ENCODE data around the gene RMND1.
A peak's percentile ranks its signal among the peaks of the same experiment; 100 is the strongest.
"Not testable (repeated sequence)": the region's sequence is repeated elsewhere in the genome, so short reads cannot be mapped to it uniquely, and the experiment has no call there.

The RMND1 gene

DNA sequence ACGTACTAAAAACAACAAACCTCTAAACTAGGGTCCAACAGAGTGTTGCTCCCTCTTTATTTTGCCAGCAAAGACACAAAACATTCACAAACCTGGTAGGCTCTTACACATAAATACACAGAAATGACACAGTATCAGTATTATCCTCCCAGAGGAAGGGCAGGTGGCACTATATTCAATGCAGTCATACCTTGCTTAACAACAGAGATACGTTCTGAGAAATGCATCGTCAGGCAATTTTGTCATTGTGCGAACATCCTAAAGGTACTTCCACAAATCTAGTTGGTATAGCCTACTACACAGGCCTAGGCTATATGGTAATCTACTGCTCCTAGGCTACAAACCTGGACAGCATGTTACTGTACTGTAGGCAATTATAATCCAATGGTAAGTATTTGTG, 70.2 kb downstream of the RMND1 start:
- DNase-seq, result no peak

GRCh38 chr6:151380848-151381205, 71.1 kb downstream of the RMND1 start:
- DNase-seq, result no peak

- no peak for DNase-seq
Measured at GRCh38 chr6:151379933-151380847, 71.7 kb downstream of the RMND1 start.

DNA sequence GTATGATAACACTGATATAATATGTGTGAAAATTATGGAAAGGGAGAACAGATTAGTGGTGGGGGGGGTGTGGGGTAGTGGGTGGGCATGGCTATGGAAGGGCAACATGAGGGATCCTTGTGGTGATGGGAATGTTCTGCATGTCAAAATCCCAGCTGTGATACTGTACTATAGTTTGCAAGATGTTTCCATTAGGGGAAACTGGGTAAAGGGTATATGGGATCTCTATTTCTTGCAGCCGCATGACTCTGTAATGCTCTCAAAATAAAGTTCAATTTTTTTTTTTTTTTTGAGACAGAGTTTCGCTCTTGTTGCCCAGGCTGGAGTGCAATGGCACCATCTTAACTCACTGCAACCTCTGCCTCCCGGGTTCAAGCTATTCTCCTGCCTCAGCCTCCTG, 74.8 kb downstream of the RMND1 start:
- no peak for DNase-seq

GRCh38 chr6:151376440-151376839, 75.5 kb downstream of the RMND1 start:
- DNase-seq, result no peak

DNA sequence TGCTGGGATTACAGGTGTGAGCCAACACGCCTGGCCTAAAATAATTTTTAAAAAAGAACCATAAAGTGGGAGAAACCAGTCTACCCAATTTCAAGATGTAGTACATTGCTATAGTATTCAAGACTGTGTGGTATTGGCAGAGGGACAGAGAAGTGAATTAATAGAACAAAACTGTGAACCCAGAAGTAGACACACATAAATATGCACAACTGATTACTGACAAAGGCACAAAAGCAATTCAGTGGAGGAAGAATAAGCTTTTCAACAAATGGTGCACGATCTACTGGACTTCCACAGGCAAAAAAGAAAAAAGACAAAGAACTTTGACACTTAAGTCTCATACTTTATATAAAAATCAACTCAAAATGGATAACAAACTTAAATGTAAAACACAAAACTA, 76.1 kb downstream of the RMND1 start:
- no peak for DNase-seq

- DNase-seq, result no peak
Measured at GRCh38 chr6:151374036-151374683, 77.8 kb downstream of the RMND1 start.

DNA sequence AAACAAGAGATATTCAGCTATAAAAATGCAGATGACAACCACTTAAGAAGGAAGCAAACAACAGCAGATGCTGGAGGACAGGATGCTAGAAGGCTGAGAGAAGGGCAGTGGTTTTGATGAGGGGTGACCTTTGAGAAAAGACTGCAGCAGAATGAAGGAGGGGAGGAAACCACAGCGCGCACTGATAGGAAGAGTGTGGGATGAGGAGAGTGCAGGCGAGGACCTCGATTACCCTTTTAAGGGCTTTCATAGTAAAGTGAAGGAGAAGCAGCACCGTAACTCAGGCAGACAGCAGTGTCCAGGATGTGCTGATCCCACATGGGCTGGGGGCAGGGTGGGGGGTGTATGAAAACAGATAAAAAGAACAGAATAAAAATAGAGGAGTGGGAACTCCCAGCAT, 79.8 kb downstream of the RMND1 start:
- peak; percentile 20 for DNase-seq

GRCh38 chr6:151370509-151371078, 81.3 kb downstream of the RMND1 start:
- DNase-seq, result no peak

GRCh38 chr6:151365233-151365632, 86.7 kb downstream of the RMND1 start:
- no peak for DNase-seq

- no peak for DNase-seq
Measured at GRCh38 chr6:151359486-151359885, 92.4 kb downstream of the RMND1 start.

GRCh38 chr6:151358475-151358874, 93.5 kb downstream of the RMND1 start:
- no peak for DNase-seq

DNA sequence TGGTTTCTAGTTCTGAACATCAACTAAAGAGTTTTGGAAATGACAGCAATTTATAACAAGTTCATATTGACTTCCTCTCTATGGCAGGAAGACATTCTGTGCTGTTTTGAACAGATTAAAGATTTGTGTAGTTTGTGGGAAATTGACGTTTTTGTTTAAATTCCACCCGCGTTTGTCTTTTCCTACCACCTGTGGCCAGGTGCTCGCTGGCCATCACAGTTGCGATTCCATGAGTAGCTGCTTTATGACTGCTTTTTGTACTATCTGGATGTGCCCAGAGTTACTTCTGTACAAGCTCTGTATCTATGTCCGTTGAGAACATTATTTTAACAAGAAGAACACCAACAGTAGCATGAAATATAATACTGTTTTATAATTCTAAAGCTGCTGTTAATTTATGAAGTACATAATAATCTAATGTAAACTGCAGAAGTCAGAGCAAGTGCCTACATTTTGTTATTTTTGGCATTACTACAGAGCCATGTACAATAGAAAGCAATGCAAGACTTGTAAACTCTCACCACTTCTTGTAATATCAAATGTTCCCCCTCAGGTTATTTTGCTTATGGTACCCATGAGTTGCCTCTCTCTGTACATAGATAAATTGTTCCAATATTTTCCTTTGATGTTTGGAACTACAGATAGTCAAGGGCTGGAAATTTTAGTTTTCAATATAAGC, 94.0 kb downstream of the RMND1 start:
- DNase-seq, result no peak

- DNase-seq, result not testable (repeated sequence)
Measured at GRCh38 chr6:151356983-151357382, 94.9 kb downstream of the RMND1 start.
